A673 (cell line): ENCODE data around the gene E2F1. TPM values are rescaled to one million over a fixed set of nuclear protein-coding genes. Genes with fewer than 3 reads are reported as not detected.
A peak's percentile ranks its signal among the peaks of the same experiment; 100 is the strongest.

ENCODE experiments used
- Bru-seq: library from RNA; stranded (reverse); fragments of 400-500 nt; gene quantifications from one replicate; lab custom pipeline; 2021; lab: Mats Ljungman, UMichigan
- BruChase-seq, 2 experiments: library from RNA; stranded (reverse); fragments of 400-500 nt; gene quantifications; one replicate each; lab custom pipeline; 2021; lab: Mats Ljungman, UMichigan
- BruUV-seq: library from RNA; stranded (reverse); fragments of 400-500 nt; replicated peaks from 2 replicates; lab custom pipeline; 2021; lab: Mats Ljungman, UMichigan
- CTCF ChIA-PET: fragments of 300-600 bp; sonication (Branson Sonifier 250); formaldehyde crosslinking; loops from one replicate; lab custom pipeline; 2022; ENCODE audit warnings: antibody characterized with exemption; lab: Charles Lee
- POLR2A ChIA-PET: fragments of 300-600 bp; sonication (Branson Sonifier 250); formaldehyde crosslinking; loops from one replicate; lab custom pipeline; 2022; ENCODE audit warnings: antibody characterized with exemption; ENCODE audit not compliant: low non-redundant PET; lab: Charles Lee
- DNase-seq: peaks from one replicate; pipeline ENCODE4 v3.0.0-alpha.2; 2015; ENCODE audit warnings: low spot score
- H3K27ac ChIP-seq: fragments of 200-600 bp; sonication (generic); 2 replicates; pipeline ENCODE4 v1.5.1; 2016; ENCODE audit warnings: mixed run types, low read depth, mild to moderate bottlenecking, mixed read lengths, antibody characterized with exemption, low read length; ENCODE audit not compliant: poor library complexity, severe bottlenecking
- H3K27me3 ChIP-seq: fragments of 200-600 bp; sonication (generic); replicated peaks from 2 replicates; pipeline ENCODE4 v1.6.1; 2017; ENCODE audit warnings: mixed run types, low read depth, mild to moderate bottlenecking, mixed read lengths, antibody characterized with exemption, low read length; ENCODE audit not compliant: insufficient read depth, poor library complexity
- H3K36me3 ChIP-seq: fragments of 200-600 bp; sonication (generic); 2 replicates; pipeline ENCODE4 v1.6.1; 2016; ENCODE audit warnings: mixed run types, mild to moderate bottlenecking, mixed read lengths, antibody characterized with exemption, low read length; ENCODE audit not compliant: insufficient read depth, poor library complexity, severe bottlenecking
- H3K4me1 ChIP-seq: fragments of 200-600 bp; sonication (generic); 2 replicates; pipeline ENCODE4 v1.6.1; 2017; ENCODE audit warnings: mixed run types, mild to moderate bottlenecking, mixed read lengths, antibody characterized with exemption, low read length; ENCODE audit not compliant: insufficient read depth, poor library complexity, severe bottlenecking
- H3K4me3 ChIP-seq: fragments of 200-600 bp; sonication (generic); 2 replicates; pipeline ENCODE4 v1.5.1; 2016; ENCODE audit warnings: low read depth, mixed run types, mild to moderate bottlenecking, mixed read lengths, low read length; ENCODE audit not compliant: poor library complexity, severe bottlenecking
- H3K9me3 ChIP-seq: fragments of 200-600 bp; sonication (generic); 2 replicates; pipeline ENCODE4 v1.6.1; 2016; ENCODE audit warnings: mixed run types, low read depth, mild to moderate bottlenecking, mixed read lengths, antibody characterized with exemption, low read length; ENCODE audit not compliant: poor library complexity, severe bottlenecking
- EZH2 ChIP-seq: fragments of 200-600 bp; sonication (generic); IDR thresholded peaks from 2 replicates; pipeline ENCODE4 v1.6.1; 2017; ENCODE audit warnings: borderline replicate concordance, low read depth, mild to moderate bottlenecking, mixed read lengths, antibody characterized with exemption, low read length; ENCODE audit not compliant: poor library complexity, severe bottlenecking
- intact Hi-C: fragments of 100-400 bp; cut with micrococcal nuclease; formaldehyde crosslinking; loops from one replicate; pipeline ENCODE4 v1.10.0; 2022; ENCODE audit not compliant: unreplicated experiment
- long read RNA-seq: library from polyadenylated mRNA; stranded (forward); transcript quantifications from one replicate; pipeline ENCODE4 v2.0.0, GENCODE V29; 2022
- total RNA-seq: library from RNA; stranded (reverse); gene quantifications from 2 replicates; pipeline ENCODE4 v1.2.3, GENCODE V29; 2021
- TF ChIP-seq, protein P1 (sequence below): fragments of 300-800, 200-600 bp; sonication (generic); conservative IDR thresholded peaks from 2 replicates; pipeline ENCODE4 v1.5.1; 2017; ENCODE audit warnings: low read depth, mild to moderate bottlenecking, antibody characterized with exemption, low read length, moderate library complexity, mixed read lengths

The E2F1 gene, protein sequence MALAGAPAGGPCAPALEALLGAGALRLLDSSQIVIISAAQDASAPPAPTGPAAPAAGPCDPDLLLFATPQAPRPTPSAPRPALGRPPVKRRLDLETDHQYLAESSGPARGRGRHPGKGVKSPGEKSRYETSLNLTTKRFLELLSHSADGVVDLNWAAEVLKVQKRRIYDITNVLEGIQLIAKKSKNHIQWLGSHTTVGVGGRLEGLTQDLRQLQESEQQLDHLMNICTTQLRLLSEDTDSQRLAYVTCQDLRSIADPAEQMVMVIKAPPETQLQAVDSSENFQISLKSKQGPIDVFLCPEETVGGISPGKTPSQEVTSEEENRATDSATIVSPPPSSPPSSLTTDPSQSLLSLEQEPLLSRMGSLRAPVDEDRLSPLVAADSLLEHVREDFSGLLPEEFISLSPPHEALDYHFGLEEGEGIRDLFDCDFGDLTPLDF
- total RNA-seq = 86.0 and 87.0 TPM in 2 replicates
- percentile 93 among the genes with signal in this experiment for Bru-seq, nascent RNA
- BruChase-seq, experiment 1, labeled RNA remaining after a 2-hour chase = percentile 93 among the genes with signal in this experiment
- BruChase-seq, experiment 2, labeled RNA remaining after a 6-hour chase = percentile 95 among the genes with signal in this experiment
- long read RNA-seq, transcript E2F1-201 (7 exons, 2,503 nt) = major isoform, 191 of 267 reads
- long read RNA-seq, partial matches to known transcripts = 39 of 267 reads
- long read RNA-seq, other reads (novel, unspliced or antisense) = 37 of 267 reads

DNA sequence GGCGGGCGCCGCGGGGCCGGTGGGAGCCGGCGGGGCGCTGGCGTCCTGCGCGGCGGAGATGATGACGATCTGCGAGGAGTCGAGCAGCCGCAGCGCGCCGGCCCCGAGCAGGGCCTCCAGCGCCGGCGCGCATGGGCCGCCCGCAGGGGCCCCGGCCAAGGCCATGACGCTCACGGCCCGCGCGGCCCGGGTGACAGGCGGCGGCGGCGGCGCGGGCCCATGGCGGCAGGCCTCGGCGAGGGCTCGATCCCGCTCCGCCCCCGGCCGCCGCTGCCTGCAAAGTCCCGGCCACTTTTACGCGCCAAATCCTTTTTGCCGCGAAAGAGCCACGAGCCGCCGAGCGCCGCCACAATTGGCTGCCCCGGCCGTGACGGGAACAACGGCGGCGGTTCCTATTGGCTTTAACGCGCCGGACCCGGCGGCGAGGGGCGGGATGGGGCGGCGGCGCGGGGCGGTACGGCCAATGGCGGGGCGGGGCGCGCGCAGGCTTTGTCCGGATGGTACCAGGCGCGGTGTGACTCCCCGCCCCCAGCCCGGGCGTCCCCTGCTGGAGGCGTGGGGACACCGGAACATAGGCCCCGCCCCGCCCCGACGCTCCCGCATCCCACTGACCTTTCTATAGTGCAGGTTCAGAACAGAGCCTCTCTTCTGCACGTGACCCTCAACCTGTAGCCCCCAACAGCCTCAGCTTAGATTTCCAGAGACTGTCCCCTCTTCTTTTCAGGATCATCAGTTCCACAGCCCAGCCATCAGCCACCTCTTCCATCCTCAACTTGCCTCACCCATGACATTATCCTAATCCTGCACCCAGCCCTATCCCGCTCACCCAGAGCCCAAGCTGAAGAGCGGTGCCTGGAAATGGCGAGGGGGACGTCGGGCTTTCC lies at the start of gene E2F1:
Gene E2F1 (minus strand): TSS at position 286 of the 884 bp plus-strand sequence. CDS start 121 bp downstream, at position 165.
- POLR2A ChIA-PET = no interaction called here
- BruUV-seq = no TSS peak
- intact Hi-C loops = no loop called here

GRCh38 chr20:33733654-33734576 lies 47.7 kb upstream of the E2F1 start:
- no peaks in the 10 kb centered on the region for H3K36me3 ChIP-seq
- intact Hi-C loops = no loop called here
- ChIA-PET CTCF (no interaction called here), POLR2A (interaction anchor here (0.7 kb wide), 1 partner anchor 1083 kb away, joined by 3 read pairs; no protein-coding TSS in a partner anchor)
- peaks cover 27% of the 10 kb centered on the region for H3K4me1 ChIP-seq
- H3K9me3 ChIP-seq = peaks cover 20% of the 10 kb centered on the region
- no peak overlapping the region for H3K4me3 ChIP-seq
- DNase-seq = peak; percentile 37
- BruUV-seq = no TSS peak
- TF ChIP-seq EZH2 = no peak
- TF ChIP-seq, protein P1, sequence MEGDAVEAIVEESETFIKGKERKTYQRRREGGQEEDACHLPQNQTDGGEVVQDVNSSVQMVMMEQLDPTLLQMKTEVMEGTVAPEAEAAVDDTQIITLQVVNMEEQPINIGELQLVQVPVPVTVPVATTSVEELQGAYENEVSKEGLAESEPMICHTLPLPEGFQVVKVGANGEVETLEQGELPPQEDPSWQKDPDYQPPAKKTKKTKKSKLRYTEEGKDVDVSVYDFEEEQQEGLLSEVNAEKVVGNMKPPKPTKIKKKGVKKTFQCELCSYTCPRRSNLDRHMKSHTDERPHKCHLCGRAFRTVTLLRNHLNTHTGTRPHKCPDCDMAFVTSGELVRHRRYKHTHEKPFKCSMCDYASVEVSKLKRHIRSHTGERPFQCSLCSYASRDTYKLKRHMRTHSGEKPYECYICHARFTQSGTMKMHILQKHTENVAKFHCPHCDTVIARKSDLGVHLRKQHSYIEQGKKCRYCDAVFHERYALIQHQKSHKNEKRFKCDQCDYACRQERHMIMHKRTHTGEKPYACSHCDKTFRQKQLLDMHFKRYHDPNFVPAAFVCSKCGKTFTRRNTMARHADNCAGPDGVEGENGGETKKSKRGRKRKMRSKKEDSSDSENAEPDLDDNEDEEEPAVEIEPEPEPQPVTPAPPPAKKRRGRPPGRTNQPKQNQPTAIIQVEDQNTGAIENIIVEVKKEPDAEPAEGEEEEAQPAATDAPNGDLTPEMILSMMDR = no peak
- no peaks in the 10 kb centered on the region for H3K27me3 ChIP-seq
- peak overlapping the region; percentile 26 for H3K27ac ChIP-seq

More for the DNA sequence above, at the start of gene E2F1:
- H3K27ac ChIP-seq = peak within 1 kb of the TSS; percentile 79
- peaks cover 21% of the 10 kb centered on the region for H3K4me1 ChIP-seq
- no peaks in the 10 kb centered on the region for H3K27me3 ChIP-seq
- H3K9me3 ChIP-seq = no peaks in the 10 kb centered on the region
- H3K36me3 ChIP-seq = peaks cover 8% of the 10 kb centered on the region
- TF ChIP-seq EZH2 = no peak
- TF ChIP-seq, protein P1 = peak; percentile 31; the same call in 1 of the 2 replicates
- peak; percentile 98 for DNase-seq
- peak within 1 kb of the TSS; percentile 58 for H3K4me3 ChIP-seq
- CTCF ChIA-PET = no interaction called here
